Ascending aorta (tissue), 2 donors: Measurements from ENCODE around the gene ARHGAP8. TPM values are rescaled to one million over a fixed set of nuclear protein-coding genes. Genes with fewer than 3 reads are reported as not detected.

Source experiments
- DNase-seq, 2 donors: peaks; one replicate each; pipeline ENCODE4 v3.0.0-alpha.2; 2019; ENCODE audit warnings: low spot score in 2 of 2
- H3K27ac ChIP-seq, 2 donors: fragments of 200-600 bp; sonication (generic); one replicate each; pipeline ENCODE4 v1.5.1; 2016 to 2017; ENCODE audit warnings: mild to moderate bottlenecking in 1 of 2
- H3K27me3 ChIP-seq: fragments of 200-600 bp; sonication (generic); one replicate; pipeline ENCODE4 v1.5.1; 2017
- H3K36me3 ChIP-seq, 2 donors: fragments of 200-600 bp; sonication (generic); one replicate each; pipeline ENCODE4 v1.5.1; 2016
- H3K4me1 ChIP-seq, 2 donors: fragments of 200-600 bp; sonication (generic); one replicate each; pipeline ENCODE4 v1.5.1; 2016 to 2017; ENCODE audit warnings: mild to moderate bottlenecking in 1 of 2
- H3K4me3 ChIP-seq, 2 donors: fragments of 200-600 bp; sonication (generic); one replicate each; pipeline ENCODE4 v1.5.1; 2016 to 2017; ENCODE audit warnings: mild to moderate bottlenecking in 1 of 2
- H3K9me3 ChIP-seq, 2 donors: fragments of 200-600 bp; sonication (generic); one replicate each; pipeline ENCODE4 v1.5.1; 2016
- intact Hi-C: fragments of 100-400 bp; cut with DNase I; formaldehyde crosslinking; loops from one replicate; pipeline ENCODE4 v1.15.1; 2023
- total RNA-seq: library from RNA; depleted of rRNA; stranded (reverse); fragments of >200 nt; gene quantifications from one replicate; pipeline ENCODE4 v1.1.0, GENCODE V29; 2016
- TF ChIP-seq, protein P1 (sequence below), 3 experiments: fragments of 200-600 bp in 2 of 3; fragments of 450-650 bp in 1 of 3; sonication (generic) in 2 of 3; IDR thresholded peaks; one replicate each; pipeline ENCODE4 v1.5.1; 2016 to 2019; ENCODE audit warnings: antibody characterized with exemption in 3 of 3, mild to moderate bottlenecking in 1 of 3, moderate library complexity in 1 of 3

Gene ARHGAP8
- total RNA-seq, 1 donor from 2014 or later = not detected

DNA sequence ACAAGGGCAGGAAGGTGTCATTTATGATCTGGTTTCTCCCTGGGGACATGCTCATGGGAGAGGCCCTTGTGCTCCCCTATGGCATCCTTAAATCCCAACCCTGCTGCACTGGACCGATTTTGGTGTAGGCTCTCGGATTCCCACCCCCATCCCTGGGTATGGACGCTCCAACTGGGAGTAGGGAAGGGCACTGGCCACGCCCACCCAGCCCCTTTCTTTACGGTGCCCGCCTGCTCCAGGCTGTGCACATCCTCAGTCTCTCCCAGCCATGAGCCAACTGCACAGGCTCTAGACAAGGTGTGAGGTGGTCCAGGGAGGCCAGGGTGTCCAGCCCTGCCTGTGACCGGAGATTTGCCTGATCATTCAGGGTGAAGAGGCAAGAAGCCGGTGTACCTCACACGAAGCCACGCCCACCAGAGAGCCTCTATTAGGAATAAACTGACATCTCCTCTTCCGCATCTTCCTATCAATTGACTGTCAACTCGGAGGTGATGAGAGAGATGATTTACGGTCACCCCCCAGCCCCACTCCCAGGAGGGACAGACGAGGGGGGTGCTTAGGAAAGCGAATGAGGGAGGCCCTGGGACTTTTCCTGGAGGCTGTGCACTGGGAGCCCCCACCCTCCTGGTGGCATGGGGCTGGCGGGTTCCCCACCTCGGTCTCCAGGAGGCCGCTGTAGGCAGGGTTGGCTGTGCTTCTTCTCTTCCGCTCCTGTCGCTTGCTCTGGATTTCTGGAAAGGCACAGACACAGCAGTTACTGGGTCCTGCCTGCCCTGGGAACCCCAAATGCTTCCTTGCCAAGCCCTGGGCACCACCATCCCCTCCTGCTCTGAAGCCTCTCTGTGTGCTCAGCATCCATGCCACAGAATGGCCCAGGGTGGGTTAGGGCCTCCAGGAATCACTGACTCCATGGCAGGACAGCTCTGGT lies 140.7 kb downstream of the ARHGAP8 start:
- TF ChIP-seq, protein P1, sequence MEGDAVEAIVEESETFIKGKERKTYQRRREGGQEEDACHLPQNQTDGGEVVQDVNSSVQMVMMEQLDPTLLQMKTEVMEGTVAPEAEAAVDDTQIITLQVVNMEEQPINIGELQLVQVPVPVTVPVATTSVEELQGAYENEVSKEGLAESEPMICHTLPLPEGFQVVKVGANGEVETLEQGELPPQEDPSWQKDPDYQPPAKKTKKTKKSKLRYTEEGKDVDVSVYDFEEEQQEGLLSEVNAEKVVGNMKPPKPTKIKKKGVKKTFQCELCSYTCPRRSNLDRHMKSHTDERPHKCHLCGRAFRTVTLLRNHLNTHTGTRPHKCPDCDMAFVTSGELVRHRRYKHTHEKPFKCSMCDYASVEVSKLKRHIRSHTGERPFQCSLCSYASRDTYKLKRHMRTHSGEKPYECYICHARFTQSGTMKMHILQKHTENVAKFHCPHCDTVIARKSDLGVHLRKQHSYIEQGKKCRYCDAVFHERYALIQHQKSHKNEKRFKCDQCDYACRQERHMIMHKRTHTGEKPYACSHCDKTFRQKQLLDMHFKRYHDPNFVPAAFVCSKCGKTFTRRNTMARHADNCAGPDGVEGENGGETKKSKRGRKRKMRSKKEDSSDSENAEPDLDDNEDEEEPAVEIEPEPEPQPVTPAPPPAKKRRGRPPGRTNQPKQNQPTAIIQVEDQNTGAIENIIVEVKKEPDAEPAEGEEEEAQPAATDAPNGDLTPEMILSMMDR (IDR thresholded peaks at IDR 0.05) = no peak
- H3K27me3 ChIP-seq = no peaks in the 10 kb centered on the region
- H3K36me3 ChIP-seq = no peaks in the 10 kb centered on the region
- H3K27ac ChIP-seq = no peak overlapping the region
- intact Hi-C loops = no loop called here
- H3K4me3 ChIP-seq = no peak overlapping the region
- H3K4me1 ChIP-seq = no peaks in the 10 kb centered on the region
- H3K9me3 ChIP-seq = no peaks in the 10 kb centered on the region
- DNase-seq = peak in 1 of 2 donors; percentile 30

DNA sequence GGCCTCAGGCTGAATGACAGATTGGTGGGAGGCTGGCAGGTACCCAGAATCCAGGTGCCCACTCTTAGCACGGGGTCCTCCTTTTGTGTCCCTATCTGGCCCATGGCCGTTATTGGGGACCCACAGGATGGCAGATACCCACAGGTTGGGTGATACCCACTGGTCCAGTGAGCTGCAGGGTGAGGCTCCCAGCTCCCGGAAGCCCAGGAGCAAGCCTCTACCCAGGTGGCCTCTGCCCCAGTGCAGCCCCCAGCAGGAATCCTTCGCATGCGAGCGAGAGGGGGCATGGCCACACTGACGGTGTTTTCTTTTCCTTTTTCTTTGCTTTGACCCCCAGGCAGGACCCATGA lies 141.3 kb downstream of the ARHGAP8 start:
- H3K9me3 ChIP-seq = no peaks in the 10 kb centered on the region
- no peak overlapping the region for H3K27ac ChIP-seq
- intact Hi-C loops = no loop called here
- peak in 1 of 2 donors; percentile 39 for DNase-seq
- no peak overlapping the region for H3K4me3 ChIP-seq
- TF ChIP-seq, protein P1 (IDR thresholded peaks at IDR 0.05) = no peak
- no peaks in the 10 kb centered on the region for H3K4me1 ChIP-seq
- no peaks in the 10 kb centered on the region for H3K36me3 ChIP-seq
- no peaks in the 10 kb centered on the region for H3K27me3 ChIP-seq

DNA sequence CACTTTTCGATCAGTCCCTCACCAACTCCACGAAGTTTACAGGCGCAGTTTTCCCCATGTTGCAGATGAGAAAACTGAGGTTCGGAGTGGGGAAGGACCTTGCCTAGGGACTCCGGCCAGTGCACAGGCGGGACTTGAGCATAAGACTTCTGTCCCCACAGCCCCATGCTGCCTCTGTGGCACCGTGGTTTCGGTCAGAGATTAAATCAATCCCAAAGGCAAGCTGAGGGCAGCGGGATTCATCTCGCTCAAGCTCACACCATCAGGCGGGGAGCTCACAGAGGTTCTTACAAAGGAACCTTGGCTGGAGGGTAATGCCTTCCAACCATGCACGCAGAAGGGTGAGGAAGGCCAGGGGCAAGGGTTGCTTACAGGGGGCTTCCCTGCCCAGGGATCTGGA lies 141.9 kb downstream of the ARHGAP8 start:
- DNase-seq = peak in 1 of 2 donors; percentile 40
- TF ChIP-seq, protein P1 (IDR thresholded peaks at IDR 0.05) = no peak
- H3K9me3 ChIP-seq = no peaks in the 10 kb centered on the region
- H3K4me1 ChIP-seq = no peaks in the 10 kb centered on the region
- H3K4me3 ChIP-seq = no peak overlapping the region
- no peak overlapping the region for H3K27ac ChIP-seq
- no peaks in the 10 kb centered on the region for H3K27me3 ChIP-seq
- no peaks in the 10 kb centered on the region for H3K36me3 ChIP-seq
- intact Hi-C loops = no loop called here

DNA sequence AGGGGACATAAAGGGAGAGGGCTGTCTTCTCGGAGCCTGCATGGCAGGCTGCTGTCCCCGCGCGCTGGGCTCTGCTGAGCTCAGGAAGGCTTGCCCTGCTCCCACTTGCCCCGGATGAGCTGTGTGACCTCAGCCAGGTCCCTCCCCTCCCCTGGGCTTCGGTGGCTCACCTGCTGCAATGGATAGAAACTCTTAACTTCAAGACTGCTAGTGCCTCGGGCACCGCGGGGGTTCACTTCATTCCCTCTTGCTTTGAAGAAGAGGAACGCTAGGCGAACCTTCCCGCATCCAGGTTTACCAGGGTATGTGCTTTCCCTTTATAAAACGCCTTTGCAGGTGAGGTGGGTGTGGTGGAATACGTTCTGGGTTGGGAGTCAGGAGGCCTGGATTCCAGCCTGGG lies 142.4 kb downstream of the ARHGAP8 start:
- TF ChIP-seq, protein P1 (IDR thresholded peaks at IDR 0.05) = no peak
- peak in 1 of 2 donors; percentile 55 for DNase-seq
- no peaks in the 10 kb centered on the region for H3K36me3 ChIP-seq
- no peaks in the 10 kb centered on the region for H3K4me1 ChIP-seq
- intact Hi-C loops = no loop called here
- H3K4me3 ChIP-seq = no peak overlapping the region
- no peaks in the 10 kb centered on the region for H3K9me3 ChIP-seq
- H3K27ac ChIP-seq = no peak overlapping the region
- H3K27me3 ChIP-seq = no peaks in the 10 kb centered on the region

DNA sequence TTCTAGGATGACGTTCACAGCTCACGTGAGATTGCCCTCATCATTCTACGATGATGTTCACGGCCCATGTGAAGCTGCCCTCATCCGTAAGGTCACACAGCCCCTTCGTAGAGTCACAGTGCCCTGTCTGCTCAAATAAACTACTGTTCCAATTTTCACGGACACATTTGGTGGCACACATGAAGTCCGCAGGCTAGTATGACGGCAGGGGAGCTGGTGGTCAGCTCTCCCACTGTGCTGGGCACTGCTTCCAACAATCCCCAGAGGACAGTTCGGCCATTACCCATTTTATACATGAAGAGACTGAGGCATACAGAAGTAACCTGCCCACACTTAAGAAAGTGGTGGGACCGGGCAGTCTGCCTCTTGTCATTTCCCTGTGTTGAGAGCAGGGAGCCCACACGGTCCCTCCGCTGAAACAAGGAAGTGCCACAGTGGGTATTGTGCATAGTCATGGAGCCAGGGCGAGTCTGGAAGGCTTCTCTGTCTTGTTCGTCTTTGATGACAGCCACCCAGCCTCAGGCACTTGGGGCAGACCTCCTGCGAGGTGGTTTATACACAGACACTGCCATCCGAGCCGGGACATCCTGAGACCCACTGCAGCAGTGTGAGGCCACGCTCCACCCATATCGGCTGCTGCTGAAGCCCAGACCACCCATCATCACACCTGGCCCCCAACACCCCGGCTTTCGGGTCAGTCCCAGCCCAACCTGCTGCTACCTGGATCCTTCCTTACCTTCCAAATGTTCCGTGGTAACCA lies 143.1 kb downstream of the ARHGAP8 start:
- Histone ChIP-seq H3K4me1 (no peaks in the 10 kb centered on the region), H3K27ac (no peak overlapping the region), H3K27me3 (no peaks in the 10 kb centered on the region), H3K9me3 (no peaks in the 10 kb centered on the region), H3K36me3 (no peaks in the 10 kb centered on the region), H3K4me3 (no peak overlapping the region)
- DNase-seq = peak in 1 of 2 donors; percentile 37
- TF ChIP-seq, protein P1 (IDR thresholded peaks at IDR 0.05) = no peak
- intact Hi-C loops = no loop called here
